ENCODE measurements around the gene TDRD9. TPM values are rescaled to one million over a fixed set of nuclear protein-coding genes. Genes with fewer than 3 reads are reported as not detected.
"Not testable (repeated sequence)": the region's sequence is repeated elsewhere in the genome, so short reads cannot be mapped to it uniquely, and the experiment has no call there.

Gene TDRD9
- total RNA-seq, 2 experiments from 2014 or later, result 0.50 to 0.93 TPM

GRCh38 chr14:103915616-103916015 is 12.6 kb upstream of the TDRD9 start:
- CTCF ChIA-PET, result interaction anchor here (0.7 to 1.1 kb wide), 3 partner anchors 18 to 122 kb away, joined by 3 to 5 read pairs (median 4); no protein-coding TSS in a partner anchor
- POLR2A ChIA-PET, result no interaction called here

- CTCF ChIA-PET, result interaction anchor here (1.2 kb wide), 1 partner anchor 108 kb away, joined by 5 read pairs; no protein-coding TSS in a partner anchor
- POLR2A ChIA-PET, result interaction anchor here (0.7 kb wide), 1 partner anchor 36 kb away, joined by 6 read pairs; no protein-coding TSS in a partner anchor
Measured at GRCh38 chr14:103916636-103917262, 11.5 kb upstream of the TDRD9 start.

GRCh38 chr14:103920981-103921854 is 7.0 kb upstream of the TDRD9 start:
- ChIA-PET POLR2A (interaction anchor here (0.5 kb wide), 1 partner anchor 10 kb away, joined by 3 read pairs; no protein-coding TSS in a partner anchor), CTCF (interaction anchor here (0.6 to 2.5 kb wide), 7 partner anchors 8 to 113 kb away, joined by 3 to 5 read pairs (median 4); no protein-coding TSS in a partner anchor)

- POLR2A ChIA-PET, result not testable (repeated sequence)
- CTCF ChIA-PET, result interaction anchor here (0.7 to 1.8 kb wide), 2 partner anchors 12 to 15 kb away, joined by 3 to 5 read pairs; no protein-coding TSS in a partner anchor
Measured at GRCh38 chr14:103921855-103922200, 6.4 kb upstream of the TDRD9 start.

- POLR2A ChIA-PET, result interaction anchor here (1.3 kb wide), 1 partner anchor 12 kb away, joined by 5 read pairs; no protein-coding TSS in a partner anchor
Measured at GRCh38 chr14:103923863-103924262, 4.4 kb upstream of the TDRD9 start.

GRCh38 chr14:103925316-103925715 is 2.9 kb upstream of the TDRD9 start:
- CTCF ChIA-PET, result interaction anchor here (0.7 to 1.2 kb wide), 2 partner anchors 30 to 86 kb away, joined by 3 to 8 read pairs; no protein-coding TSS in a partner anchor

More at GRCh38 chr14:103923863-103924262, 4.4 kb upstream of the TDRD9 start:
- CTCF ChIA-PET, result interaction anchor here (1.1 kb wide), 1 partner anchor 23 kb away, joined by 3 read pairs; no protein-coding TSS in a partner anchor

GRCh38 chr14:103927566-103927965 is 690 bp upstream of the TDRD9 start:
- ChIA-PET POLR2A (no interaction called here), CTCF (no interaction called here)

More at GRCh38 chr14:103925316-103925715, 2.9 kb upstream of the TDRD9 start:
- POLR2A ChIA-PET, result no interaction called here

- ChIA-PET POLR2A (no interaction called here), CTCF (interaction anchor here (0.8 kb wide), 1 partner anchor 10 kb away, joined by 4 read pairs; no protein-coding TSS in a partner anchor)
Measured at GRCh38 chr14:103930051-103930604, 1.9 kb downstream of the TDRD9 start.

GRCh38 chr14:103931422-103931821 is 3.2 kb downstream of the TDRD9 start:
- ChIA-PET POLR2A (interaction anchor here (0.7 kb wide), 1 partner anchor 11 kb away, joined by 3 read pairs; no protein-coding TSS in a partner anchor), CTCF (no interaction called here)

GRCh38 chr14:103932791-103933490 is 4.7 kb downstream of the TDRD9 start:
- ChIA-PET CTCF (no interaction called here), POLR2A (no interaction called here)

- POLR2A ChIA-PET, result no interaction called here
- CTCF ChIA-PET, result interaction anchor here (0.6 kb wide), 1 partner anchor 32 kb away, joined by 3 read pairs; no protein-coding TSS in a partner anchor
Measured at GRCh38 chr14:103935102-103935501, 6.8 kb downstream of the TDRD9 start.

GRCh38 chr14:103941462-103941861 is 13.2 kb downstream of the TDRD9 start:
- POLR2A ChIA-PET, result no interaction called here
- CTCF ChIA-PET, result interaction anchor here (0.6 kb wide), 1 partner anchor 731 kb away, joined by 5 read pairs; no protein-coding TSS in a partner anchor

GRCh38 chr14:103941973-103942736 is 13.9 kb downstream of the TDRD9 start, which contains the start of gene RD3L:
RD3L (minus strand) TSS chr14:103942529; CDS start chr14:103941695, 834 bp downstream.
- CTCF ChIA-PET, result interaction anchor here (0.6 kb wide), 1 partner anchor 732 kb away, joined by 5 read pairs; no protein-coding TSS in a partner anchor
- POLR2A ChIA-PET, result no interaction called here

- ChIA-PET POLR2A (no interaction called here), CTCF (no interaction called here)
Measured at GRCh38 chr14:103943673-103944072, 15.4 kb downstream of the TDRD9 start.

GRCh38 chr14:103946975-103947374 is 18.7 kb downstream of the TDRD9 start:
- ChIA-PET POLR2A (no interaction called here), CTCF (no interaction called here)

GRCh38 chr14:103948442-103948841 is 20.2 kb downstream of the TDRD9 start:
- ChIA-PET POLR2A (no interaction called here), CTCF (no interaction called here)

GRCh38 chr14:103949131-103949790 is 21.0 kb downstream of the TDRD9 start:
- CTCF ChIA-PET, result no interaction called here
- POLR2A ChIA-PET, result no interaction called here
